ENCODE results near the gene C2CD4C. TPM values are rescaled to one million over a fixed set of nuclear protein-coding genes. Genes with fewer than 3 reads are reported as not detected.
"Not testable (repeated sequence)": the region's sequence is repeated elsewhere in the genome, so short reads cannot be mapped to it uniquely, and the experiment has no call there.

Gene C2CD4C
- total and polyA plus RNA-seq, 4 donors, result 8.7 to 32.6 (median 20.1) TPM

DNA sequence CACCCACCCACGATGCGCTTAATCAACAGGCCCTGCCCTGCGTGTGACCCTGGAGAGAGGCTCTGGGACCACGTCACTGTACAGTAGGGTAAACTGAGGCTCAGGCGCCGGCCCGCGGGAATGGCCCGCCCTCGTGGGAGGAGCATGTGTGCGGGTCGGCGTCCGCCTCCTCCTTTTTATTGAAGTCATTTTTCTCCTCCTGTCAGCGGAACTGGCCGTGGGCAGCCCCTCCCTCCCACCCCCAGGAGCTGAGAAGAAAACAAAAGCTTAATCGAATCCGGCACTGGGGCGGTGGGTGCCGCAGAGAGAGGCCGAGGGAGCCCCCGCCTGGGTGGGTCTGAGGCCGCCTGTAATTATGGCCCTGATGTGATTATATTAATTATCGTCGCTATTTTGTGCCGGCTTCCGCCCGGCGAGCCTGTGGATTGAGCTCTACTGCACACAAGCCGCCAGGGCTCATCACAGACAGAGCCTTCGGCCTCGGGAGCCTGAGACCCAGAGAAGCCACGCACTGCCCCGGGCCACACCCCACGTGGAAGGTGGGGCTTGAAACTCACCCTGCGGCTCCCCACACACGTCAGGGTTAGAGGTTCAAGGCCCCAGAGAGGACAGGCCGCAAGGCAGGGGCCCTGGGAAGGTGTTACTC is 7.0 kb downstream of the C2CD4C start:
- Histone ChIP-seq H3K9me3 (ENCODE audit: control insufficient read depth, insufficient read depth, low read length) (no peaks in the 10 kb centered on the region), H3K36me3 (ENCODE audit: control insufficient read depth, insufficient read depth, low read length) (peaks cover 16% of the 10 kb centered on the region), H3K27ac (ENCODE audit: low read depth, low read length) (no peak overlapping the region), H3K4me1 (ENCODE audit: control insufficient read depth, insufficient read depth, low read length) (peaks cover 27% of the 10 kb centered on the region), H3K4me3 (ENCODE audit: low read depth, low read length) (no peak overlapping the region), H3K27me3 (ENCODE audit: control insufficient read depth, insufficient read depth, low read length) (no peaks in the 10 kb centered on the region)
- WGBS (ENCODE audit: insufficient coverage), result 22% methylated on average over 36 of the region's 38 CpGs
- DNase-seq (ENCODE audit: low read depth in 4 of 6, low spot score in 6 of 6), result peak in 1 of 6 donors; percentile 73

DNA sequence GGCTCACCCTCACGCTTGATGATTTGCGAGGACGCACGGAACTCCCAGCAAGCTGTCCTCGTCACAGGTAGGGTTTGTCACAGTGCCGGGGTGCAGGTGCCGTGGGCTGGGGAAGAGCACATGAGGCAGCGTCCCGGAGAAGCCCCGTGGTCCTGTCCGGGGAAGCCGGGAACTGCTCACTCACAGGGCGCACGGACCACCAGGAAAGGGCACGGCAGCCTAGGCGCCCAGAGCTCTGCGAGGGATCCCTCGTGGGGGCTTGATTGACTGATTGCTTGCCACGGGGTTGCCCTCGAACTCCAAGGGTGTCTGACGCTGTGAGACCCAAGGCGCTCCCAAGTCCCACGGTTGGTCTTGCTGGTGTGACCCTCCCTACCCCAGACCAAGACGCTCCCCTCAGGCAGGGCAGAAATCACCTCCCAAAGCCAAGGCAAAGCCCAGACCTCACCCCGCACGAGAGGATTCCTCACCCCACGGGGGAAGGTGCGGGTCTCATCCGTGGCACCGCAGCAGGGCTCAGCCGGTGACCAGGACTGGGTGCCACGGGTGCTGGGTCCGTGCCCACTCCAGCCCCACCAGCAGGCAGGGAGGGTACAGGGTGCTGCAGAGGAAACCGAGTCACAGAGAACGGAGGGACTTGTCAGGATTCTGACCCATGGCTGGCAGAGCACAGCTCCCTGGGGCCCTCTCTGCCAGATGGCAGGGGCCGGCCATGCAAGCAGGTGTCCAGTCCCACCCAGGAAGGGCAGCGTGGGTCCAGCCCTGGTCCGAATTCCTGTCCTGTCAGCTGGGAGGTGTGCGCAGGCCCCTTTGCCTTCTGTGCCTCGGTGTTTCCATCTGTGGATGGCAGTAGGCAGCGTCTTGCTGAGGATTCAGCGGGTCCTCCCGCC is 7.7 kb downstream of the C2CD4C start:
- peaks cover 9% of the 10 kb centered on the region for H3K36me3 ChIP-seq (ENCODE audit: control insufficient read depth, insufficient read depth, low read length)
- no peak for DNase-seq (ENCODE audit: low read depth in 4 of 6, low spot score in 6 of 6)
- H3K9me3 ChIP-seq (ENCODE audit: control insufficient read depth, insufficient read depth, low read length), result no peaks in the 10 kb centered on the region
- peaks cover 19% of the 10 kb centered on the region for H3K4me1 ChIP-seq (ENCODE audit: control insufficient read depth, insufficient read depth, low read length)
- H3K27ac ChIP-seq (ENCODE audit: low read depth, low read length), result no peak overlapping the region
- WGBS (ENCODE audit: insufficient coverage), result 83% methylated on average over 41 of the region's 43 CpGs
- H3K27me3 ChIP-seq (ENCODE audit: control insufficient read depth, insufficient read depth, low read length), result no peaks in the 10 kb centered on the region
- no peak overlapping the region for H3K4me3 ChIP-seq (ENCODE audit: low read depth, low read length)

DNA sequence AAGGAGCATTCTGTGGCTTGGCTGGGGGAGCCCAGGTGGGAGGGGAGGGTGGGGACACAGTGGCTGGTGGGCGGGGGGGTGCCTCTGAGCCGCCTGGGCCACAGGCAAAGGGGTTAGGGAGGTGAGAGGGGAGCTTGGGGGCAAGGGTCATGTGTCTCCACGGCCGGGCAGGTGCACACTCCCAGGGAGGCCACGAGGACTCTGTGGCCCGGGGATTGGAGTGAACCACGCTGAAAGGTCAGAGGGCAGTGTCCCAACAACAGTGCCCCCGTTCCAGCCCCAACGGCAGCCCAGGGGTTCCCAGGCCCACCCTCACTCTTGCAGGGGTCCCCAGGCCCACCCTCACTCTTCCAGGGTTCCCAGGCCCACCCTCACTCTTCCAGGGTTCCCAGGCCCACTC is 9.6 kb downstream of the C2CD4C start:
- Histone ChIP-seq H3K27me3 (ENCODE audit: control insufficient read depth, insufficient read depth, low read length) (no peaks in the 10 kb centered on the region), H3K27ac (ENCODE audit: low read depth, low read length) (no peak overlapping the region), H3K36me3 (ENCODE audit: control insufficient read depth, insufficient read depth, low read length) (no peaks in the 10 kb centered on the region), H3K4me1 (ENCODE audit: control insufficient read depth, insufficient read depth, low read length) (peaks cover 6% of the 10 kb centered on the region), H3K9me3 (ENCODE audit: control insufficient read depth, insufficient read depth, low read length) (no peaks in the 10 kb centered on the region), H3K4me3 (ENCODE audit: low read depth, low read length) (no peak overlapping the region)
- no peak for DNase-seq (ENCODE audit: low read depth in 4 of 6, low spot score in 6 of 6)
- 90% methylated on average over 9 of the region's 9 CpGs for WGBS (ENCODE audit: insufficient coverage)

DNA sequence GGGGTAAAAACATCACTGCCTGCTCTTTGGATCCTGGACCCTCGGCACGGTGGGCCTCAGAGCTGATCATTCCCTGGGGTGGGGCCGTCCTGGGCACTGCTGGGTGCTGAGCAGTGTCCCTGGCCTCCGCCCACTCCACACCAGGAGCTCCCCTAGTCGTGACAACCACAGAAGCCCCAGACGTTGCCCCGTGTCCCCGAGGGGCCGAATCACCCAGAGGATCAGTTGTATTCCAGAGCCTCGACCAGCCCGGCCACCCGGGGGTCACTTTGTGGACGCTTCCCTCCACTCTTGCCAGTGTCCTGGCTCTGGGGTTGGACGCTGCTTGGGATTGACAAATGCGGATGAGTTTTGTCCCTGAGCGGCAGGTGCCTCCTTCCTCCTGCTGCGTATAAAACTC is 10.2 kb downstream of the C2CD4C start:
- no peaks in the 10 kb centered on the region for H3K9me3 ChIP-seq (ENCODE audit: control insufficient read depth, insufficient read depth, low read length)
- H3K4me3 ChIP-seq (ENCODE audit: low read depth, low read length), result no peak overlapping the region
- H3K36me3 ChIP-seq (ENCODE audit: control insufficient read depth, insufficient read depth, low read length), result no peaks in the 10 kb centered on the region
- DNase-seq (ENCODE audit: low read depth in 4 of 6, low spot score in 6 of 6), result no peak
- WGBS (ENCODE audit: insufficient coverage), result 85% methylated on average over 16 of the region's 17 CpGs
- H3K4me1 ChIP-seq (ENCODE audit: control insufficient read depth, insufficient read depth, low read length), result peaks cover 6% of the 10 kb centered on the region
- no peak overlapping the region for H3K27ac ChIP-seq (ENCODE audit: low read depth, low read length)
- no peaks in the 10 kb centered on the region for H3K27me3 ChIP-seq (ENCODE audit: control insufficient read depth, insufficient read depth, low read length)

DNA sequence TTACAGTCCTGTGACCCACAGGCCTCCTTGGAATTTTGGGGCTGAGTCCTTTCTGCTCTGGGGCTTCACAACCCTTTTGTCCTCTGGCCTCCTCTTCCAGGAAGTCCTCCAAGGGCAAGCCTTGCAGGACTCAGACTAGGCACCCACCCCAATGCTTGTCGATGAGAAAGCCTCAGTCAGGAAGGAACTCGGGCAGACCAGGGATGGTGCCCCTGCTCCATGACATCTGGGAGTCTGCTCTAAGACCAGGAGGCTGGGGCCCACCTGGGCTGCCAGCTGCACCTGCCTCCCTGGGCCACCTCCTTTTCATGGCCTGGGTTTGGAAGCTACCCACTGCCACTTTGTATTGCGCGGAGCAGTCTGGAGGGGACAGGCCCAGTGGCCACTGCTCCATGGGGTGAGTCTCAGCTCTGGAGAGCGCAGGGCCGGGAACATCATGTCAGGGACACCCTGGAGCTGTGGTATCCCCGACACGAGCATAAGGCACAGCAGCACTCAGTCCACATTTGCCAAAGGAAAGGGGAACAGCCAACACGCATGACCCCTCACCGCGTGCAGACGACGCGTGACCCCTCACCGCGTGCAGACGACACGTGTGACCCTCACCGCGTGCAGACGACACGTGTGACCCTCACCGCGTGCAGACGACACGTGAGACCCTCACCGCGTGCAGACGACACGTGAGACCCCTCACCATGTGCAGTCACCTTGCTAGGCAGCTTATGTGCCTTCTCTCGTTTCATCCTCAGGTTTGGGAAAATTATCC is 10.8 kb downstream of the C2CD4C start:
- H3K4me1 ChIP-seq (ENCODE audit: control insufficient read depth, insufficient read depth, low read length), result peaks cover 5% of the 10 kb centered on the region
- no peaks in the 10 kb centered on the region for H3K36me3 ChIP-seq (ENCODE audit: control insufficient read depth, insufficient read depth, low read length)
- no peak for DNase-seq (ENCODE audit: low read depth in 4 of 6, low spot score in 6 of 6)
- H3K4me3 ChIP-seq (ENCODE audit: low read depth, low read length), result no peak overlapping the region
- no peaks in the 10 kb centered on the region for H3K9me3 ChIP-seq (ENCODE audit: control insufficient read depth, insufficient read depth, low read length)
- no peak overlapping the region for H3K27ac ChIP-seq (ENCODE audit: low read depth, low read length)
- WGBS (ENCODE audit: insufficient coverage), result 91% methylated on average over 29 of the region's 31 CpGs
- H3K27me3 ChIP-seq (ENCODE audit: control insufficient read depth, insufficient read depth, low read length), result no peaks in the 10 kb centered on the region

DNA sequence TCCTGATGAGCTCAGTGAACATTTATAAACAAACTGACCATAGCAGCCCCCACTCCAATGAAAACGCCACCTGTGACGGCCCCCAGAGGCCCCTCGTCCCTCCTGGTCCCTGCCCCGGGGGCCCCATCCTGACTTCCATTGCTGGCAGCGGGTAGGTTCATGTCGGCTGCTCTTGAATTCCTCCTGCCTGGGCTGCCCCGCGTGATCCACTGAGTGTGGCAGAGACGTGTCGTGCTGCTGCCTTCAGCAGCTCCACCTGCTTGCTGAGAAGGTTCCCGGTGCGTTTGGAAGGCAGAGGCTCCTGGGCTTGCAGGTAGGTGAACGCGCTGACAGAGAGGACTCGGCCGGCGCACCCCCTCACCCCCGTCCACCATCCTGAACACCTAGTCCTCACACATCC is 11.6 kb downstream of the C2CD4C start:
- DNase-seq (ENCODE audit: low read depth in 4 of 6, low spot score in 6 of 6), result no peak
- H3K4me3 ChIP-seq (ENCODE audit: low read depth, low read length), result no peak overlapping the region
- WGBS (ENCODE audit: insufficient coverage), result 79% methylated on average over 18 of the region's 18 CpGs
- no peak overlapping the region for H3K27ac ChIP-seq (ENCODE audit: low read depth, low read length)
- no peaks in the 10 kb centered on the region for H3K36me3 ChIP-seq (ENCODE audit: control insufficient read depth, insufficient read depth, low read length)
- no peaks in the 10 kb centered on the region for H3K27me3 ChIP-seq (ENCODE audit: control insufficient read depth, insufficient read depth, low read length)
- H3K9me3 ChIP-seq (ENCODE audit: control insufficient read depth, insufficient read depth, low read length), result no peaks in the 10 kb centered on the region
- peaks cover 8% of the 10 kb centered on the region for H3K4me1 ChIP-seq (ENCODE audit: control insufficient read depth, insufficient read depth, low read length)

DNA sequence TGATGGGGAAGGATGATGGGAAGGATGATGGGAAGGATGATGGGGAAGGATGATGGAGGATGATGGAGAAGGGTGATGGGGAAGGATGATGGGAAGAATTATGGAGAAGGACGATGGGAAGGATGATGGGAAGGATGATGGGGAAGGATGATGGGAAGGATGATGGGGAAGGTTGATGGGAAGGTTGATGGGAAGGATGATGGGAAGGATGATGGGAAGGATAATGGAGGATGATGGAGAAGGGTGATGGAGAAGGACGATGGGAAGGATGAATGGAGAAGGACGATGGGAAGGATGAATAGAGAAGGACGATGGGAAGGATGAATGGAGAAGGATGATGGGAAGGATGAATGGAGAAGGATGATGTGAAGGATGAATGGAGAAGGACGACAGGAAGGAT is 13.5 kb downstream of the C2CD4C start:
- peaks cover 10% of the 10 kb centered on the region for H3K4me1 ChIP-seq (ENCODE audit: control insufficient read depth, insufficient read depth, low read length)
- H3K9me3 ChIP-seq (ENCODE audit: control insufficient read depth, insufficient read depth, low read length), result no peaks in the 10 kb centered on the region
- H3K36me3 ChIP-seq (ENCODE audit: control insufficient read depth, insufficient read depth, low read length), result no peaks in the 10 kb centered on the region
- no peak for DNase-seq (ENCODE audit: low read depth in 4 of 6, low spot score in 6 of 6)
- H3K27me3 ChIP-seq (ENCODE audit: control insufficient read depth, insufficient read depth, low read length), result no peaks in the 10 kb centered on the region
- 92% methylated on average over 5 of the region's 5 CpGs for WGBS (ENCODE audit: insufficient coverage)
- no peak overlapping the region for H3K27ac ChIP-seq (ENCODE audit: low read depth, low read length)
- H3K4me3 ChIP-seq (ENCODE audit: low read depth, low read length), result no peak overlapping the region

DNA sequence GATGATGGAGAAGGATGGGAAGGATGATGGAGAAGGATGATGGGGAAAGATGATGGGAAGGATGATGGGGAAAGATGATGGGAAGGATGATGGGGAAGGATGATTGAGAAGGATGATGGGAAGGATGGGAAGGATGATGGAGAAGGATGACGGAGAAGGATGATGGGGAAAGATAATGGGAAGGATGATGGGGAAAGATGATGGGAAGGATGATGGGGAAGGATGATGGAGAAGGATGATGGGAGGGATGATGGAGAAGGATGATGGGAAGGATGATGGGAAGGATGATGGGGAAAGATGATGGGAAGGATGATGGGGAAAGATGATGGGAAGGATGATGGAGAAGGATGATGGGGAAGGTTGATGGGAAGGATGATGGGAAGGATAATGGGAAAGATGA is 14.1 kb downstream of the C2CD4C start:
- H3K4me3 ChIP-seq (ENCODE audit: low read depth, low read length); H3K27me3 ChIP-seq (ENCODE audit: control insufficient read depth, insufficient read depth, low read length); H3K9me3 ChIP-seq (ENCODE audit: control insufficient read depth, insufficient read depth, low read length); DNase-seq (ENCODE audit: low read depth in 4 of 6, low spot score in 6 of 6); H3K36me3 ChIP-seq (ENCODE audit: control insufficient read depth, insufficient read depth, low read length); H3K27ac ChIP-seq (ENCODE audit: low read depth, low read length): not testable (repeated sequence)
- WGBS (ENCODE audit: insufficient coverage), result 100% methylated on average over 1 of the region's 1 CpG
- peaks cover 13% of the 10 kb centered on the region for H3K4me1 ChIP-seq (ENCODE audit: control insufficient read depth, insufficient read depth, low read length)

DNA sequence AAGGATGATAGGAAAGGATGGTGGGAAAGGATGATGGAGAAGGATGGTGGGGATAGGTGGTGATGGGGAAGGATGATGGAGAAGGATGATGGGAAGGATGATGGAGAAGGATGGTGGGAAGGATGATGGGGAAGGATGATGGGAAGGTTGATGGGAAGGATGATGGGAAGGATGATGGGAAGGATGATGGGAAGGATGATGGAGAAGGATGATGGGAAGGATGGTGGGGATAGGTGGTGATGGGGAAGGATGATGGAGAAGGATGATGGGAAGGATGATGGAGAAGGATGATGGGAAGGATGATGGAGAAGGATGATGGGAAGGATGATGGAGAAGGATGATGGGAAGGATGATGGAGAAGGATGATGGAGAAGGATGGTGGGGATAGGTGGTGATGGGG is 15.4 kb downstream of the C2CD4C start:
- not testable (repeated sequence) for DNase-seq (ENCODE audit: low read depth in 4 of 6, low spot score in 6 of 6); H3K27ac ChIP-seq (ENCODE audit: low read depth, low read length); H3K9me3 ChIP-seq (ENCODE audit: control insufficient read depth, insufficient read depth, low read length); H3K36me3 ChIP-seq (ENCODE audit: control insufficient read depth, insufficient read depth, low read length); H3K4me3 ChIP-seq (ENCODE audit: low read depth, low read length); H3K27me3 ChIP-seq (ENCODE audit: control insufficient read depth, insufficient read depth, low read length)
- peaks cover 13% of the 10 kb centered on the region for H3K4me1 ChIP-seq (ENCODE audit: control insufficient read depth, insufficient read depth, low read length)
